COLO668 (cell line): ENCODE results near the gene STK4.

Experiments
- DNase-seq: peaks from one replicate; lab custom pipeline; 2025; ENCODE audit not compliant: unreplicated experiment; lab: John Stamatoyannopoulos, UW

STK4 gene

GRCh38 chr20:44966030-44966961, at the start of gene STK4:
Gene STK4, plus strand, starts transcription at chr20:44966512. Its CDS starts 57 bp downstream, at chr20:44966569.
- DNase-seq, result peak; percentile 98

- DNase-seq, result no peak
Measured at GRCh38 chr20:44916586-44916985, 49.7 kb upstream of the STK4 start.

DNA sequence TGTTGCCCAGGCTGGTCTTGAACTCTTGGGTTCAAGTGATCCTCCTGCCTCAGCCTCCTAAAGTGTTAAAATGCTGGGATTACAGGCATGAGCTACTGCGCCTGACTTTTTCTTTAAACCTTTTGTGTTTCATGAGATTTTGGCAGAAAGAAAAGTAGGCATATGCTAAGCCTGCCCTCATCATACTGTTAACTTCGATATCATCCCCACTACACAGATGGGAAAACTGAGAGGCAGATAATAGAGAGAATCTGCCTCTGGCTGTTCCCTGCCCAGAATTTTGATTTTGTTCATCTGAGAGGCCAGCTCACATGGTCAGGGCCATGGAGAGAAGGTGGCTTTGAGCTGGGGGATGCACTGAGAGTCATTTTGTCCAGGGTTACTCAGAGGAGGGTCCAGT, 48.9 kb upstream of the STK4 start:
- DNase-seq, result no peak

GRCh38 chr20:44918342-44918741, 48.0 kb upstream of the STK4 start:
- no peak for DNase-seq

GRCh38 chr20:44918761-44919160, 47.6 kb upstream of the STK4 start:
- DNase-seq, result no peak

- DNase-seq, result no peak
Measured at GRCh38 chr20:44921447-44921846, 44.9 kb upstream of the STK4 start.

GRCh38 chr20:44924541-44924940, 41.8 kb upstream of the STK4 start:
- DNase-seq, result no peak

- no peak for DNase-seq
Measured at GRCh38 chr20:44928595-44928994, 37.7 kb upstream of the STK4 start.

GRCh38 chr20:44930517-44931168, 35.7 kb upstream of the STK4 start:
- no peak for DNase-seq

- no peak for DNase-seq
Measured at GRCh38 chr20:44931911-44932310, 34.4 kb upstream of the STK4 start.

GRCh38 chr20:44932916-44933315, 33.4 kb upstream of the STK4 start:
- DNase-seq, result no peak

GRCh38 chr20:44936510-44936909, 29.8 kb upstream of the STK4 start:
- DNase-seq, result no peak

DNA sequence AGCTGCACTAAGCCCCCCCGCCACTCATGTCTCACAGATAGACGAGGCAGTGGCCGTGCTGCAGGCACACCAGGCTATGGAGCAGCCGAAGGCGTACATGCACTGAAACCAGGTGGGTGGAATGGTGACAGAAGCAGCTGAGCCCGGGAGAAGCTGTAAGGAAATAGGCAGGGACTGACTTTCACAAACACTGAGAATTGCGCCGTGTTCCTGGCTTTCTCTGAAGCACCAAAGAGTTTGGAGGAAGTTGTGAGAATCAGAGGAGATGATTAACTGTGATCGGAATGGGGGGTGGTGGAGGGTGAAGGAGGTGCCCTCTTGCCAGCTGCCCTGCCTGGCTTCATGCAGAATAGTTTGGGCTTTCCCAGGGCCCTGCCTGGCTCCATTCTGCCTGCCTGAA, 27.7 kb upstream of the STK4 start:
- DNase-seq, result no peak

GRCh38 chr20:44941120-44941691, 25.1 kb upstream of the STK4 start:
- DNase-seq, result no peak

- no peak for DNase-seq
Measured at GRCh38 chr20:44942264-44942973, 23.9 kb upstream of the STK4 start.

DNA sequence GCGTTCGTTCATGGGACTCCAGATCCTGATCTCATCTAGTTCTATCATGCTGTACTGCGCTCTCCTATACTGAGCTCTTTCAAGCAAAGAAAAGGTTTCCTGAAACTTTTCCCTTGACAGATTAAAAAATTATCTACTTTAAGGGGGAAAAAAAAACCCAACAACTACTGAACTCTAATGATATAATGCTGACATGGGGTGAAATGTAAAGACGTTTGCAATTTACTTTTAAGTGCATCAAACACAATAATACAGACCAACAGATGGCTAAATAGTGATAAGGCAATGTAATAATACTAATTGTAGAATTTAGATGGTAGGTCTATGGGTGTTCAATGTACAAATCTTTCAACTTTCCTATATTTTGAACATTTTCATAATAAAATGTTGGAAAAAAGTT, 22.5 kb upstream of the STK4 start:
- DNase-seq, result no peak

GRCh38 chr20:44945261-44945660, 21.1 kb upstream of the STK4 start:
- no peak for DNase-seq

DNA sequence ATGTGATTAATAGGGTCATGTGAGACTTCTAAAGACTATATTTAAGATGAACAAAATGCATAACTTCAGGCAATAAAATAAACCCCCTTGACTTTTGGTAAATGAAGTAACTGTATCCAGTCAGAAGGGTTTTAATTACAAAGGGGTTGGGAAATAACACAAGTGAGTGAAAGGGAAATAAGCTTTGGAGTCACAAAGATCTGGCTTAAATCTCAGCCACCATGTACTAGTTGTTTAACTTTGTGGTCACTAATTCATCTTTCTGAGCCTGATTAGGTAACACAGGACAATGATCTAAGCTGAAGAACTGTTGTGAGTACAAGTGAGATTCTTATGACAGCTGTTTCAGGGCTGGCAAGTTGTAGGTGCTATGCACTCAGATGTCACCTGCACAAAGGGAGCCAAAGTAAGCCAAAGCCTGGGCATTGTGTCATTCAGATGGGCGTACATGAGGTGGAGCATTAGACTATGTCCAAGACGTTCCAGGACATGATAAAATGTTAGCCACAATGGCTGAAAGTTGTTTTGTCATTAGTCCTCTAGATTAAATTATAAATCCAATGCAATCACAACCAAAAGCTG, 19.9 kb upstream of the STK4 start:
- DNase-seq, result no peak

DNA sequence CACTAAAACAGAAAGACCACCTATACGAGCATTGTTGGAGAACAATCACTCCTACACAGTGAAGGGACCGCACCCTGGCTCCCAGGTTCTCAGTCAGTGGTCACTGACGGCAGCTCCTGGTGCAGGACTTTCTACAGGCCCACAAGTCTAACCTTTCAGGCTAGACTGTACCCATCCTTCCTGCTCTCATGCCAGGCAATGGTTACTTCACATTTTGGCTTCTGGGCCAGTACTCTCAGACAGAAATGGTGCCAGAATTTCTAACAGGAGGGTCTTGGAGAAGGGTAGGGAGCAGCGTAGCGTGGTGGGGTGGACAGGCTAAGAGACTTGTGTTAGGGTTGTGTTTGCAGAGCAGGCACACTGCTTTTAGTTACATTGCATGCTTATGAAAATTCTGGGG, 18.2 kb upstream of the STK4 start:
- DNase-seq, result no peak

DNA sequence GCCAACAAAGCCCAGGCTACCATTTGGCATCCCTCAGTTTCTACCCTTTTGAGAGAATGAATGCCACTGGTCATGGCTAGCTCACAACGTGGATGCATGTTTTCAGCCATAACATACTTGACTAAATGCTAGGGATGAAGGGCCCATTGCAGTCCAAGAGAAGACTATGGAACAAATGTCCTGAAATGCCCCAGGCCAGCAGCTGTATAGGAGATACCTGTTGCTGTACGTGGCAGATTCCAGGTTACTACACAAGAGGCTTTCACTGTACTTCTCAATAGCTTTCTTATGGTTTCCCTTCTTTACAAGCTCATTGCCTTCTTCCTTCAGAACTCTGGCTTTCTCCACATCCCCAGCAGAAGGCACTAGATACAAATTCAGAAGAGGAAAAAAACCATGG, 17.8 kb upstream of the STK4 start:
- DNase-seq, result no peak

DNA sequence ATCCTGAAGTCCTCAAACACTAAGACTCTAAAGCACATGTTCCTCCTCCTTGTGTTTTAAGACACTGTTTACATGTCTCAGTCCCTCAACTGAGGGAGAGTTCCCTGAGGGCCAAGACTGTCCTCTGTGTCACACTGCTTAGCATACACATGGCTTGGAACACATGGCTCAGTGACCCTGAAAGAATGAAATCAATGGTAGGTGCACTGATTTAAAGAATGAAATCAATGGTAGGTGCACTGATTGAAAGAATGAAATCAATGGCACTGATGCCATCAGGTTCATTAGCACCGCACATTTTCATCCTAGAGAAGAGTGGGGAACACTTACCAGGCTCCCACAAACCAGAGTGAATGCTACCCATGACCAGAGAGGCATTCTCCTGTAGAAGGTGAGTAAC, 15.9 kb upstream of the STK4 start:
- no peak for DNase-seq
